ENCODE data around the gene PTMA.

DNA sequence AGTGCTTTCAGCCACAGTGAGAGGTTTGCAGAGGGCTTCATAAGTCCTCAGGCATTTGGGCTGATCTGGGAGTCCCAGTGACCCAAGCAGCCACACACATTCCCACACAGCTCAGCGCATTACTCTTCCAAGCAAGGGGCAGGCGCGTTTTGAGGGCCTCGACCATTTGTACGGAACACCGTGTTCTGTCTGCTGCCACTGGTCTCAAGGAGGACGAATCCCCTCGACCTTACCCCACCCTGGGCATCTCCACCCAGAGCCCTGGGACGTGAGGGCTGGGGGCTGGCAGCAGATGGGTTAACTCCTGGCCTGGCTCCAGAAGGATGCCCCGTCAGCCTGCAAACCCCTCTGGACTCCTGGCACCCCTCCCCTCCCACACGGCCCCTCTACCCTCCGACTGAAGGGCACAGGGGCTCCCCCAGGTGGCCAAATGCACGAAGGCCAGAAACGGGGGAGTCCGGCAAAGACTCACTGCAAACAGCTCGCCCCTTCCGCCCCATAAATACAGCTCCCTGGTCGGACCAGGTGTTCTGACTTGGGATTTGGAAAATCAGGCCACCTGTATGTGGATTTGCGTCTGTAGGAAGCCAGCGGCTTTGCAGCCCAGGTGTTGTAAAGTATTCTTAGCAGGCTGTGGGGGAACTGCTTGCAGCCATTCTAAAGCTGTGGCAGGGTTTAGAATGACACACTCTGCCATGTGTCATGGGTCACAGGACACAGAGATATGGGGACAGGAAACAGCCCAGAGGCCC, 33.6 kb upstream of the PTMA start:
- TF ChIP-seq SIN3A (IDR thresholded peaks at IDR 0.05; ENCODE audit: borderline replicate concordance, insufficient read depth, low read length): no peak
- TF ChIP-seq POLR2AphosphoS5 (IDR thresholded peaks at IDR 0.05; ENCODE audit: low read depth, low read length): no peak
- TF ChIP-seq TAF1 (IDR thresholded peaks at IDR 0.05; ENCODE audit: borderline replicate concordance, insufficient read depth, low read length): no peak
- TF ChIP-seq FOXP2 (optimal IDR thresholded peaks at IDR 0.05; ENCODE audit: borderline replicate concordance, extremely low read depth, extremely low read length, insufficient read depth): no peak
